ENCODE measurements around the gene CADPS.

CADPS gene

GRCh38 chr3:62873451-62873760, 1.8 kb downstream of the CADPS start:
- DNase-seq = no peak

DNA sequence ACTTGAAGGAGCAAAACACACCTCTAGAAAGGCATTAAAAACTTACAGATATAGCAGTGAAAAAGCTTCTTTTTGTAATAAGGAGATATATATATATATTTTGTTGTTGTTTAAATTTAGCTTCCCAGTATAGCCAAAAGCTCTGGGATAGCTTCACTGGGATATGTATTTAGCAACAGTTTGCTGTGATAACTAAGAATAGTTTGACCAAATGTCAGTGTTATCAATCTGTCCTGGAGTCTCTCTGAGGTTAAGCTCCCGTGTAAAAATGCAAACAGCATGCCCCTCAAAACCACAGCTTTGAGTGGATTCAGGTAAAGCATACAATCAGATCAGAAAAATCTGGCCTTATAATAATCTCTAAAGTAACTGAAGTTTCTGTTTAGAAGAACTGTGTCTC, 2.9 kb downstream of the CADPS start:
- no peak for DNase-seq

DNA sequence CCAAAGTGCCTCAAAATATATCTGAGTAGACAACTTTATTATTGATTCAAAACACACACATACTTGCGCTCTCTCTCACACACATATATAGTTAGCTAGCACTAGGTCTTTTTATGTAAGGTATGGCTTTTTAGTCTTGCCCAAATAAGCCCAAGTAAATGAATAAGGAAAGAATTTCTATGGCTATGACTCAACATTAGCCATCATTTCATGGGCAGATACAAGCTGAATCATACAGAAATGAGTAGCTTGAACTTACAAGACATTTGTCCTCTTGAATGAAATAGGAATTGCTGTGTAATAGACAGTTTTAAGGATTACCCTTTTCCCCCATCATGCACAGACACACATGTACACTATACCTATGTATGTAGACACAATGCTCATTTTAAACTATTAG, 4.9 kb downstream of the CADPS start:
- no peak for DNase-seq

GRCh38 chr3:62863648-62864047, 11.6 kb downstream of the CADPS start:
- no peak for DNase-seq

DNA sequence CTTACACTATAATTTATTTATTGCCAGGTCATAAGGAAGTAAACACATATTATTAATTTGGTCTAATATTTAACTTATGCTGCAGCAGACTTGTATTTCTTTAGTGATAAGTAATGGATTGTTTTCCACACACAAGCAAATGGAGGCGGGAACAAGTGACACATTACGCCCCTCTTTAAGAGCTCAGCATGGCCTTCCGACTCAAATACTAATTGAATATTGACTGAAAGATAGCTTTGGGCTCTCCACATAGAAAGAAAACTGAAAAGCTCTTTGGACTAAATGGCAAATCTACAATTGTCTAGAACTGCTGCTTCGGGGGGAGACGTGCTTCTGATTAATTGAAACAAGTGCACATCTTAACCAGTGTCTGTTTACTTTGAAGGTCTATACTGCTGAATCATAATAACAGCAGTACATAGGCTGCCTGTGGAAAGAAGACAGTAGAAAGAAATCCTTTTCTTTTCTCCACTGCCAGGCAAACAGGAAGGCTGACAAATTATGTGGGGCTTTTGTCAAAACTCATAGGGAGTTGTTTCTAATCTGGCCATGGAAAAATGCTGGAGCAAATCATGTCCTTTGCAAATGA, 15.9 kb downstream of the CADPS start:
- DNase-seq = no peak

DNA sequence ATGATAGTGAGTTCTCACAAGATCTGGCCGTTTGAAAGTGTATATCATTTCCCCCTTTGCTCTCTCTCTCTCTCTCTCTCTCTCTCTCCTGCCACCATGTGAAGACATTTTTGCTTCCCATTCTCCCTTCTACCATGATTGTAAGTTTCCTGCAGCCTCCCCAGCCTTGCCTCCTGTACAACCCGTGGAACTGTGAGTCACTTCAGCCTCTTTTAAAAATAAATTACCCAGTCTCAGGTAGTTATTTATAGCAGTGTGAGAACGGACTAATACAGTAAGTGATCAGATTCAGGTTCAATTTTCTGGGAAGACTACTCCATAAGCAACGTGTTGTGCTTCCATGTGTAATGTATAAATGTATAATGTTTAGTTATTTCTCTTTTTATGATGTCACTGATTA, 29.2 kb downstream of the CADPS start:
- no peak for DNase-seq

GRCh38 chr3:62843508-62843907, 31.7 kb downstream of the CADPS start:
- no peak for DNase-seq

DNA sequence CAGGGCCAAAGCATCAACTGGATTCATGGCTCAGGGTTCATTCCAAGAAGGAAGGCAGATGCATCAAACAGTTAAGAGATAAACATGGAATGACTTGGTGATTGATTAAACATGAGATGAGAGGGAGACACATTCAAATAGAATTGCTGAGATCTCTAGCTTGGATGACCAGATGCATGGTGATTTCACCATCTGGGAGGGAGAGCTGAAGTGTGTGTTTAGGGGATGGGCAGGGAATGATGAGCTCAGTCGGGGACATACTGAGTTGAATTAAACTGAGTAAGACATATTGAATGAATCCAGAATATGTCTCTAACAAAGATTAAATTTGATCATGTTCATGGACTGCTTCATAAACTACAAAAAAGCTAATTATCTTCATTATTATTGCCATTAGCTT, 35.5 kb downstream of the CADPS start:
- no peak for DNase-seq

DNA sequence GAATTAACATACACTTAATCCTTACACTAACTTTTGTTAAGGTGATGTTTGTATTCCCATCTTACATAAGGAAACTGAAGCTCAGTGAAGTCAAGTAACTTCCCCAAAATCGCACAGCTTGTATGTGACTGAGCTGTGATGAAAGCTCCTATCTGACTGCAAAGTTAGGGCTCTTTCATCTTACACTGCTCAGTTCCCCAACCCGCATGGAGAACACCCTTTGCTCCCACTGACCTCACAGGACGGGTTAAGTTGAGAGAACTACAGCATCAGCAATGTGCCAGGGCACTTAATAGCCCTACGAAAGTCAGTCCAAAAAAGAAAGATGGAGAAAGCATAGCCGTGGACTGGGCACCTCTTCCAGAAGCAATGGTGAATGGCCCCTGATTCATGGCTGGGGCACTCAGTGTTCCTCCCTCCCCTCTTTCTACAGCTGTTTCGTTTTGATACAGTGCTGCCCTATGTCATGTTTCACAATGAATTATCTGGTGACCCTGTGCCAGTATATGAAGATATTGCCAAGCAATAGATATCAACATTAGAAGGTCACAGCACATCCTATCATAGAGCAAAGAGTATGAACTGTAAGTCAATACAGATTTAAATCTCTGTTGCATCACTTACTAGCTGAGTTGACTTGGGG, 38.0 kb downstream of the CADPS start:
- DNase-seq = no peak

DNA sequence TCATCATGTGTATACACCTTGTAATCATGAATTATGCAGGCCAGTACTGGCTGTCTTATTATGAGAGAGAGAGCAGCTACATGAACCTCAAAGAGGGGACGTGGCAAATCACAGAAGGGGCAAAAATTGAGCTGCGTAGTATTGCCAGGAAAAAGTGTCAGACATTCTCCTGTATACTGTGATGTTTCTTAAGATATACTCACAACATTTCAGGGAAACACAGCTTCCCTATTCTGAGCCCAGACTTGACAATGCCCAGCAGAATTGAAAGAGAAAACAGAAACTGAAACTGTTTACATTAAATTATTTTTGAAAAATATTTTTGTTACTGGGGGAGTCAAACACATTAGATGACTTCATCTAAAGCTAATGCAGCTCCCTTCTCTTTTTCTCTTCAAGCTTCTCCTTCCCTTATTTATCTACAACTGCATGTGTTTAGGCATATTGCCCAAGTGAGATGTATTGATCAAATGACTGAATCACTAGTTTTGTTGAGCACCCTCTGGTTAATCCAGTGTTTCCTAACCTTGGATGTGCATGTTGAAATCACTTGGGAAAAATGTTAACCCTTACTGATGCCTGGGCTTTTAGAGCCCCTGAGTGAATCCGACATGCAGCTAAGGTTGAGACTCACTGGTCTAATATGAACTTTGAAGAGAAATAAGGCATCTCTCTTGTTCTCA, 39.5 kb downstream of the CADPS start:
- DNase-seq = no peak

DNA sequence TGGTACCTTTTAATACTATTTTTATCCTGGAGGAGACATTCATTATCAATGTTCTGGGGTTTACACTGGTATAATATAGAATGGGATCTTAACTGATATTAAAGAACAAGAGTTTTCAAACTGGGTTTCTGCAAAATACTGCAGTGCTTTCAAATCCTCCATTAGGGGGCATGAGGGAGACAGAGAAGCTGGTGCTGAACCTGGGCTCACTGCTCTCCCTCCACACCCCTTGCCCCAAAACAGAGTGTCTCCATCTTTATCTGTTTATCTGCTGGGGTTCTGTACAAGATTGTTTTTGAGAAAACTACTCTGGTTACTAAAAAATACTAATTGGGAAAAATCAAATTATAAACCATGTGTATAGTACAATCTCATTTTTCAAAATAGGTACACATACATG, 41.7 kb downstream of the CADPS start:
- DNase-seq = no peak

GRCh38 chr3:62832553-62832952, 42.7 kb downstream of the CADPS start:
- no peak for DNase-seq

GRCh38 chr3:62830727-62831322, 44.4 kb downstream of the CADPS start:
- DNase-seq = no peak

DNA sequence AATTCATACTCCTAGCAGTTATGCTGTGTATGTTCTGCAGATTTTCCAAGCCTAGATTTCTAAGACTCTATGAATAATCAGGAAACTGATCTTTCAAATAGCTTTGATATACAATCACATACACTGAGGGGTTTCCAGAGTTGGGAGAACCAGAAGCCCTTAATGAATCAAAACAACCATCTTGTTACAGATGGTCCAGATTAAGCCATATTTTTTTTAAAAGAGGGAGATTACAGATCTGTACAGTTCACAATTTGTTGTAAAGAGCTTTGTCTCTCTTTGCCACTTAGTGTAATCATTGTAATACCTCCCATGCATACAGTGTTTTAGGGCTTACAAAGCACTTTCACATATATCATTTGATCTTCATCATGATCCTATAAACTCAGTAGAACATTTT, 47.7 kb downstream of the CADPS start:
- DNase-seq = no peak

DNA sequence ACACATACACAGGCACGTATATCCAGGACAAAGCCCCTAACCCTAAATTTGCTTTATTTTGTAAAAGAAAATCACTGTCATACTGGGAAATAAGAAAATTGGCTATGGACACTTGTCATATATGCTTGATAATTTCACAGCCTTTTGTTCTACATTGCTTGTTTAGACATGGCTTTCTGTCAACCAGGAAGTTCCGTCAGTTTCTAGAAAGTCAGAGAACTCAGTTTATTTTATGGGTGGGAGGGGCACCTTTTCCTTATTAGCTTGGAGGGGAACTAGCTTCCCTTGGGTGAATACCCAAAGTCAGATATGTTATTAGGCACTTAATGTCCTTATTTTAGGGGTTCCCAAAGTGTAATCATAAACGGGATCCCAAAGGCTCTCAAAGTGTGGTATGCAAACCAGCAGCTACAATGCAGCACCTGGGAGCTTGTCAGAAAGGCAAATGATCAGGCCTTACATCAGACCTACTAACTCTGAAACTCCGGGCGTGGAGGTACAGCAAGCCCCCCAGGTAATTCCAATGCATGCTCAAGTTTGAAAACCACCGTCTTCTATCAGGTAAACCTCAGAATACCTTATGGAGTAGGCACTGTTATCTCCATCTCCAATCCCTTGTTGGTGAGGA, 50.1 kb downstream of the CADPS start:
- no peak for DNase-seq

DNA sequence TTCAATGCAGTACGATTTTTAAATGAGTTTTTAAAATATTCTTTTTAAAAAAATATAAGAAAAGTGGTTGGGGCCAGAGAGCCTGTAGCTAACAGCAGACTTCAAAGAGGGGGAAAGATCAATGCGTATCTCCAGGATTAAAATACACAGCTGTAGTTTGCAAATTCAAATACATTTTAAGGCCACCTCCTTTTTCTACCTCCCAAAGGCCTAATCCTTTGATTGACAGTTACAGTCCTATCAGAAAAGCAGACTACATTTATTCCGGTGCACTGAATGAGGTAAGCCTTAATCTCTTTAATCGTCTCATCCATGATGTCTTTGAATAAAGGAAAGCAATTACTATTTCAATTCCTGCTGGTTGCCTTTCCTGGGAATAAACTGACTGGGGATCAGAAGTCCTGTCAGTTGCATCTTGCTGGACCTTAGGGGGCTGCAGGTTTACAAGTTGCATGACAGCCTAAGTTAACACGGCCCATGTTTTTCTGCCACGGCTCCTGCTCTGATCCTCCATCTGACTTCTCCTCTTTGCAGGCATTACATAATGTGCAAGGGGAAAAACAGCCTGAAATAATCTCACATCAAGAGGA, 51.7 kb downstream of the CADPS start:
- DNase-seq = no peak

GRCh38 chr3:62822905-62823304, 52.3 kb downstream of the CADPS start:
- DNase-seq = no peak

DNA sequence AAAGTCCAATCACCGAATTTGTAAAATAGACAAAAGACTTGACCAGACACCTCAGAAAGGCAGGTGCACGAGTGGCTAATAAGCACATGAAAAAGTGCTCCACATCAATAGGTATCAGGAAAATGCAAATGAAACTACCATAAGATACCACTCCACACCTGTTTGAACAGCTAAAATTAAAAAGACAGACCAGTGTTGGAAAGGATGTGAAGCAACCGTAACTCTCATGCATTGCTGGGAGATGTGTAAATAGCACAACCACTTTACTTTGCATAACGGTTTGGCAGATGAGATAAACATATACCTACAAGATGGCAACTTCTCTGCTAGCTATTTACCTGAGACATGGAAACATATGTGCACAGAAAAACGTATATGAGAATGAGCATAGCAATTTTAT, 56.9 kb downstream of the CADPS start:
- DNase-seq = no peak

DNA sequence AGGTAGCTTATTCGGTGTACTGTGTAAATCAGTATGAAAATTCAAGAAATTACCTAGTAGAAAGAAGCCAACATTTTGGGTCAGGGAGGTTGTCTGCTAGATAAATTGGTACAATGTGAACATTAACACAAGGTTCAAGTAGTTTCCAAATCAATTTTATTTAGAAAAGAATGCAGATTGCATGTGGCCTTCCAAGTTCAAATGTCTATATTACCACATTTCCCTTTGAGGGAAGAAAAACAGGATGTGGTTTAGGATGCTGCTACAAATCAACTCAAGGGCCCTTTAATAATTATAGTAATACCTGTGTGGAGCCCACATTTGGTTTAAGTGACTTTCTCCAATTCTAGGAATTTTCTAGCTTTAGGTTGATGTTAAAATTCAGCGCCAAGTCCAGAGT, 57.5 kb downstream of the CADPS start:
- DNase-seq = no peak

GRCh38 chr3:62815981-62816380, 59.2 kb downstream of the CADPS start:
- DNase-seq = no peak

DNA sequence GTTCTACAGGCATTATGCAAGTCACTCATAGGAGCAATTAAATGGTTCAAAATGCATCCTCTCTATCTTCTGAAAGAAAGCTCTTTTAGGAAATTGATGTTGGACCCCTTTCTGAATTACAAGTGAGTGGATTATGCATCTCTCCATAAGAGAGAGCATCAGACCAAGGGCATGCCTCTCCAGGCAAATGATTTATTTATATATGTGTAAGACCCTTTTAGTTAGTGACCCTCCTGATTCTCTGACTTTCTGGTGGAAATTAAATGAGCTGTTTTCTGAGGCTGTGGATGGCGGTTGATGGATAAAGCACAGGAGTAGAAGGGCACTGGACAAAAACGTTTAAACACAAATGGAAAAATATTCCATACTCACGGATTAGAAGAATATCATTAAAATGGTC, 62.6 kb downstream of the CADPS start:
- DNase-seq = no peak

DNA sequence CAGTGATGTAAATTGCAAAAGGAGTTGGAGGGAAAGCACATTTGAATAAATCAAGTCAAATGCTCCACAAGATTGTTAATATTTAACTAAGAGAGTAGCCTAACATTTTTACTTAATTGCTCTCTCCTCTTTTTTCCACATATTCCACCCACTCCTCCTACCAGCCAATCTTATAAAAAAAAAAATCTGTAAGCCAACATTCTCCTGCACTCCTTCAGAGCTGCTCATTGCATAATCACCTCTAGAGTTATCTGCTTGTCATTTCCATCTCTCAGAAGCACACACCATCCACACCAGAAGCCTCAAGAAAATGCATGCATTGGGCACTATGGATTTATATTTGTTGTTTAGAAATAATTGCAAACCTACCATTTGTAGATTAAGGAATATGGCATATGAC, 64.1 kb downstream of the CADPS start:
- DNase-seq = no peak

DNA sequence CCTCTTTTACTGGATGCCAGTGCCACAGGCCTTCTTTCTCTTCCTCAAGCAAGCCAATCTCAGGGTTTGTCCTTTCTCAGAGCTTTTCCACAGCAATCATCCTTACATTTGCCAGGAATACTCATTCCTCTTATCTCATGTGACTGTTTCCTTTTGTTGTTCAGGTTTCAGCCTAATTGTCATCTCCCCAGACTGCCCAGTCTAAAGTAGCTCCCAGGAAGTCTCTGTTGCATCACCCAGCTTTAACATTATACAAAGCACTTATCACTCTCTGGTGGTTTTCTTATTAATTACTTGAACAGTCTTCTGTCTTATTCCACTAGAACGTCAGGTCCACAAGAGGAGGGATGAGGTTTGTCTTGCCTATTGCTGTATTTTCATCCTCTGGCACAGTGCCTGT, 65.8 kb downstream of the CADPS start:
- DNase-seq = no peak
